Muscle of back (tissue), 11 donors: Measurements from ENCODE around the gene ATL1. TPM values are rescaled to one million over a fixed set of nuclear protein-coding genes. Genes with fewer than 3 reads are reported as not detected.
"Not testable (repeated sequence)": the region's sequence is repeated elsewhere in the genome, so short reads cannot be mapped to it uniquely, and the experiment has no call there.

Experiments used
- DNase-seq, 3 donors: peaks; one replicate each; pipeline versions ENCODE4 v3.0.0 to v3.0.0-alpha.2; 2013
- polyA plus RNA-seq, 10 donors: library from polyadenylated mRNA; unstranded; fragments of 120-200 nt; gene quantifications; one replicate each; pipeline ENCODE4 v1.2.1, GENCODE V29; 2013; ENCODE audit not compliant: insufficient read length in 10 of 10

The ATL1 gene
- polyA plus RNA-seq, 10 donors: 6.1 to 11.0 (median 7.8) TPM

DNA sequence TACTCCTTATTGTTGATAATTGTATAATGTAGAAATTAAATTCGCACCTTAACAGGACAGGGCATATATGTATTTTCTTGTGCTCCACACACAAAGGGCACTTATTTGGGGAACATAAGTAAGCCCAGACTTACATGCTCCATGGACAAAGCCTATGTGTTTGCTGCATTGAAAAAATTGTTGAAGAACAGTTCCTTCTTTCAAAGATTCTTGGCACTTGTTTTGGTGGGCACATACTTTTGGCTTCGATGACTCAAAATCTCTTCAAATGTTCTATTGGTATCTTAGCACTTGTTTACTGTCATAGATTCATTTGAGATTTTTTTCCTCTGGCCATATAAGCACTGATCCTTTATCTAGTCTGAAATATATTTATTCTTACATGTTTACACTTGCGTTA is 26.1 kb upstream of the ATL1 start:
- peak in 1 of 3 donors; percentile 26 for DNase-seq

DNA sequence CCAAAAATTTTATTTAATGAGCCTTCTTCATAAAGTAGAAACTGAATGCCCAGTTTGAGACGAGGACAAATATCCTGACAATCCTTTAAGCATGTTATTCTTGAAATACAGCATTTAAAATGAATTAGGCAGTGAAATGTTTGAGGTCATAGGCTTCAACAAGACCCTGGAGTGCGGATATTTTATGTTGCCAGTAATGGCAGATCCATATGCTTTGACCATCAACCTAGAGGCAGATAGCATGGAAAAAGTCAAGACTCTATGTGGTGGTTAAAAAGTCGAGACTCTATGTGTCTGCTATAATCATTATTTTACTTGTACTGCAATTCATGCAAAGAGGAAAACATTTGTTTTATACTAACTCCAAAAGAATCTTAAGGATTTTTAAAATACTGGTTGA is 25.5 kb upstream of the ATL1 start:
- DNase-seq: peak in 2 of 3 donors; percentile 35 to 50

DNA sequence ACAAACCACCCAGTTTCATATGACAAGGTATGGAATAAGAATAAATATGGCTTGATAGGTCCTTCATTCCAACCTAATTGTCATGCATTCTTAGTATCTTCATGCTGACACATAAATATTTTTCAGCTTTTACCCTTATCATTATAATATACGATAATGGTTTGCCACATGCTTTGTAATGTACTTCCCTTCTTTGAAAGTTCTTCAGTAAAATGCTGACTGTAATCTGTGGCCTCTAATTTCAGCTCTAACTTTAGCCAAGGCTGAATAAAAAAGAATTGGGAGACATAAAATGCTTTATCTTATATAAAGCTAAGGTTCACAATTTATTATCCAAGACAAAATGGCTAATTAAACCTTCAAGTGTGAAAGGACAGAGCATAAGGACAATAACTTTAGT is 24.9 kb upstream of the ATL1 start:
- no peak for DNase-seq

DNA sequence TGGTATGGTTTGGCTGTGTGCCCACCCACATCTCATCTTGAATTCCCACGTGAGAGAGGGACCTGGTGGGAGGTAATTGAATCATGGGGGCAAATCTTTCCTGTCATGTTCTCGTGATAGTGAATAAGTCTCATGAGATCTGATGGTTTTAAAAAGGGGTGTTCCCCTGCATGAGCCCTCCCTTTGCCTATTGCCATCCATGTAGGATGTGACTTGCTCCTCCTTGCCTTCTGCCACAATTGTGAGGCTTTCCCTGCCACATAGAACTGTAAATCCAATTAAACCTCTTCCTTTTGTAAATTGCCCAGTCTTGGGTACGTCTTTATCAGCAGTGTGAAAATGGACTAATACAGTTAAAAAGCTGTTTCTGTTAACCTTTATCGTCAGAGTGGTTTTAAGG is 21.9 kb upstream of the ATL1 start:
- not testable (repeated sequence) for DNase-seq

DNA sequence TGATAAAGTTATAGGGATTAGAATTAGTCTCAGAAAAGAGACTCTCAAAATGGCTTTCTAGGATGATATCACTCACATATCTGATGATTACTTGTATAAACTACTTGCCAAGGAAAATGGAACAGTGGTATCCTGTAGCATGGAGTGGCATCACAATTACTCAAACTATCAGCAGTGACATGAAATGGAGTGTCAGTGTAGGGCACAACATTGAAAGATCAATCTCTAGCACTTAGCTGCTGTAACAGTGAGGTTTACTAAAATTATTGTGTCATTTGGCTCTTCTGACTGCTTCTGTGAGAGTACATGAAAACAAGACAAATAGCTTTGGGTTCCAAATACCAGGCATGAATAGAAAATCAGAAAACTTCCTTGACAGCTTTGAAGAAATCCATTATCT is 20.9 kb upstream of the ATL1 start:
- DNase-seq: no peak

DNA sequence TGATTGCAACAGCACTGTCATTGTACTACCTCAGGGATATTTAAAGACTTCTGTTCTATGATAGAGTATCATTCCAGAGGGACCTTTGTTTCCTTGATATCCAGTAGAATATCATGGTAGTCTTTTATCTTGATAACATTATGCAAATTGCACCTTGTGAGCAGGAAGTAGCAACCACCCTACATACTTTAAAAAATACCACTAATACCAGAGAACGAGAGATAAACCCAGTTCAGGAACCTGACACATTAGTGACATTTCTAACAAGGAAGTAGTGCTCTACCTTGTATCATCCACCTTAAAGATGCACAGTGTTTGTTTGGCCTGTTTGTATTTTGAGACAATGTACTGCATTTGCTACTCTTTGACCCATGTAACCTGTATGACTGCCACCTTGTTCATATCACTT is 18.8 kb upstream of the ATL1 start:
- no peak for DNase-seq

DNA sequence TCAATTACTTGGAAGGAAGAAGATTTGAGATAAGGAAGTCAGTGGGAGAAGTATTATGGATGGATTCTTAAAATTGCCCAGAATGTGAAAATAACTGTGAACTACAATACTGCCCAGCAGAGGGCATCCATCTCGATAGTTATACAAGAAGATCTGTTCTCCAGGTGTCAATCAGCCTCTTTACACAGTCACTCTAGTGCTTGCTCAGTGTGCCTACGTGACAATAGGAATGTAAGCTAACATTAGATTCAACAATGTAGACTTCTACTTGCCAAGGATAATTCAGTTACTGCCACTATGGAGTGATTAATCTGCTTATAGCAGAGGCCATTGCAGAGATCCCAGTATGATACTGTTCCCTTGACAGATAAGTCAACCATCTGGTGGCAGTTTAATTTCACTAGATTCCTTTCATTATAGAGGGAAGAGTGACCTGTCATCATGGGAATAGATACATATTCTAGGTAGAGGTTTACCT is 17.0 kb upstream of the ATL1 start:
- peak in 1 of 3 donors; percentile 64 for DNase-seq

DNA sequence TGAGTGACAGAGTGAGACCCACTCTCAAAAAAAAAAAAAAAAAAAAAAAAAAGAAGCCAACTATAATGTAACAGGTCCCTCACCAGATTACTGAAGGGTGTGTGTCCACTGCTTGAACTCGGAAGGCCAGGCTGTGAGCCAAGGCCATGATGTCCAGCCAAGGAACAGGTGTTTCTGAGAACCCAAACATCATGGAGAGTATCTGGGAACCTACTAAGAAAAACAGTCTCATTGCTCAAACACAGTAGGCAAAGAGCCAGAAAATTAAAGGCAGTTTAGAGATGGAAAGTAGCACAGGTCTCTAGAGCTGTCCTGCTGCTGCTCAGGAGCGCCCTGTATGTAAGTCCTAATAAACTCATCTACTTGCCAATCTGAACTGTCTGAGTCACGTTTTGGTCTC is 15.0 kb upstream of the ATL1 start:
- DNase-seq: peak in 1 of 3 donors; percentile 19

DNA sequence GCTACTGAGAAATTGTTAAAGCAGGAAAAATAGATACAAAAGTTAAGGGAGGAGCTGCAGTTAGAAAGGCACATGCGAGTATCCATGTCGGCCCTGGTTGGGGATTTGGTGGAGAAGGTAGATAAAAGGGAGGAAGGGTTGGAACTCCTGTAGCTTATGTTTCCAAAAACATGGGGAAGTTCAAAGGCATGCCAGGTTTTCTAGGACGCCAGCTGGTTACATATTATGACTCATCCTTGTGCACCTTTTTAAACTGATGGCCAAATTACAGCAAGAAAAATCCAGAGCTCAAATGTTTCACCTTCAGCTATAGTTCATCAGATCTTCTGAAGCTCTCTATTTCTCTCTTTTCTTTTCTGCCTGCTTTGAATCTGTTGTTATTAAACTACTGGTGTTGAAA is 14.3 kb upstream of the ATL1 start:
- DNase-seq: no peak

DNA sequence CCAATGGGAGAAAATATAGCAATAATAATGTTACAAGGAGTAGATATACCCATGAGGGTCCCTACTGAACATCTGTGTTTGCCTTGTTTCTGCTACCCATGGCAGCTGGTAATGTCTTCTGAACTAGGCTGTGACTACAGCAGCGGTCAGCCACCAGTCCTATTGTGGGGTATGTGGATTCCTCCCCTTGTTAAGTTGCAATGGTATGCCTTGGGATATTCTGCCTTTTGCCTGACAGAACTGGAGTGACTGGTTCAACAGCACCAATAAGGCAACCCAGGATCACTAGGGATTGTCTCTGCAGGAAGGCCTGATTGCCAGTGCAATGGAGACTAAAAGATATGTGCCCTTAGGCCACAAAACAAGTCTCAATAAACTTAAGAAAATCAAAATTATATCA is 9.7 kb upstream of the ATL1 start:
- no peak for DNase-seq

DNA sequence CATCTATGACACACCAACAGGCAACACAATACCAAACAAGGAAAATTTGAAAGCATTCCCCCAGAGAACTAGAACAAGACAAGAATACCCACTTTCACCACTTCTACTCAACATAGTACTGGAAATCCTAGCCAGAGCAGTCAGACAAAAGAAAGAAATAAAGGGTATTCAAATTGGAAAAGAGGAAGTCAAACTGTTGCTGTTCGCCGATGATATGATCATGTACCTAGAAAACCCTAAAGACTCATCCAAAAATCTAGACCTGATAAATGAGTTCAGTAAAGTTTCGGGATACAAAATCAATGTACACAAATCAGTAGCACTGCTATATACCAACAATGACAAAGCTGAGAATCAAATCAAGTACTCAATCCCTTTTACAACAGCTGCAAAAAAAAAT is 8.1 kb upstream of the ATL1 start:
- DNase-seq: no peak

DNA sequence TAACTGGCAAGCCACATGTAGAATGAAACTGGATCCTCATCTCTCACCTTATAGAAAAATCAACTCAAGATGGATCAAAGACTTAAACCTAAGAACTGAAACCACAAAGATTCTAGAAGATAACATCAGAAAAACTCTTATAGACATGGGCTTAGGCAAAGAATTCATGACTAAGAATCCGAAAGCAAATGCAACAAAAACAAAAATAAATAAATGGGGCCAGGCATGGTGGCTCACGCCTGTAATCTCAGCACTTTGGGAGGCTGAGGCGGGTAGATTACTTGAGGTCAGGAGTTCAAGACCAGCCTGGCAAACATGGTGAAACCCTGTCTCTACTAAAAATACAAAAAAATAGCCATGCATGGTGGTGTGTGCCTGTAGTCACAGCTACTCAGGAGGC is 7.1 kb upstream of the ATL1 start:
- DNase-seq: not testable (repeated sequence)

DNA sequence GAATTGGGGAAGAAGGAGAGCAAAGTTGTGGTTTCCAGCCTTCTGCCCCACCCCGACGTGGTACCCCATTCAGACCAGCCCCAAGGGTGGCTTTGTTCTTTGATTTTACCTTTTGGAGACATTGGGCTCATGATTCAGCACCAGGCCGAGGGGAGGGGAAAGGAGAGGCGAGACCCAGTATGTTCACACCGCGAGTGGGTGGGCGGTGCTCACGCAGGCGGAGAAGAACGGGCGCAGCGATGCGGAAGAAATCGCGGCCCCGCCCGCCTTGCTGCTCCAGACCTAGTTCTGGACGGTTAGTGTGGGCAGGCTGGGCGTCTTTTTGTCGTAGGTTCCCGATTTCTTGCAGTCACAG is 963 bp downstream of the ATL1 start:
- DNase-seq: peak; percentile 69 to 92 (median 80)

DNA sequence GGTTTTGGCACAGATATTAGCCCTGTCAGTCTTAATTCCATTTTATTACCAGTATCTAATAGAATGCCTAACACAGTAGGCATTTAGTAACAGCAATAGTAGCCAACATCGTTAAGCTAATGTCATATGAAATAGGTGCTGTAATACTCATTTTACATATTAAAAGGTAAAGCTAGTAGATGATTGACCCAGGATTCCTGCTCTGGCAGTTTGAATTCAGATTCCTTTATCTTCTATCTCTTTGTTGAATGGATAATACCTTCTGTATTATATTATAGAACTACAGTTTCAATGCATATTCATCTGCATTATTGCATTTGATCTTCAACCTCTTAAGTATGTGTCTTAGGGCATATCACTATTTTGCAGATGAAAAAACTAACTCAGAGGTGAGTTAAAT is 2.9 kb downstream of the ATL1 start:
- DNase-seq: no peak

DNA sequence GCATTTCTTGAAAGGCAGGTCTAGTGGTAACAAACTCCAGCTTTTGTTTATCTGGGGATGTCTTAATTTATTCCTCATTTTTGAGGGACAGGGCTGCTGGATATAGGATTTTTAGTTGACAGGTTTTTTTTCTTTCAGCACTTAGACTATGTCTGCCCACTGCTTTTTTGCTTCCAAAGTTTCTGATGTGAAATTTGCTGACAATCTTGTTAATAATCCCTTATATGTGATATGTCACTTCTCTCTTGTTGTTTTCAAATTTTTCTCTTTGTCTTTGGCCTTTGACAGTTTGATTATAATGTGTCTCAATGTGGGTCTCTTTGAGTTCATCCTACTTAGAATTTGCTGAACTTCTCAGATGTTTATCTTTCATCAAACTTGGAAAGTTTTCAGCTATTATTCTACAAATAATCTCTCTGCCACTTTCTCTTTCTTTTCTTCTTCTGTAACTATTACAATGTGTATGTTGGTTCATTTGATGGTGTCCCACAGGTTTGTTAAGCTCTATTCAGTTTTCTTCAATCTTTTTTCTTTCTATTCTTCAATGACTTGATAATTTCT is 9.8 kb downstream of the ATL1 start:
- DNase-seq: no peak

DNA sequence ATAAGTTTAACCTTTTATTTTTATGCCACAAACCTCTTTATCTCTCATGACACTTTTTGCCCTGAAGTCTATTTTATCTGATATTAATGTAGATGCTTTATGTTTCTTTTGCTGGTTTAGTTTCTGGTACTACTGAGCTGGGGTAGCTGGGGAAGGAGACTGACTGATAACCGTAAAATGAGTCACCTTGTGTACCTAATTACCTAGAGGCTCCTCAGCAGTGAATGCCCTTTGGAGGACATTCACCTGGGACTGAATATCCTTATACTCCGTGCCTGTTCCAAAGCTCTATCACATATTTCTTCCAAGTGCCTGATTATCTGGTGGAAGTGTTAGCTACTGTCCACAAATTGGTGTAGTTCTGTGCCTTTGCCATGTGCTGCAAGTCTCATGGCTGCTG is 13.9 kb downstream of the ATL1 start:
- DNase-seq: no peak

DNA sequence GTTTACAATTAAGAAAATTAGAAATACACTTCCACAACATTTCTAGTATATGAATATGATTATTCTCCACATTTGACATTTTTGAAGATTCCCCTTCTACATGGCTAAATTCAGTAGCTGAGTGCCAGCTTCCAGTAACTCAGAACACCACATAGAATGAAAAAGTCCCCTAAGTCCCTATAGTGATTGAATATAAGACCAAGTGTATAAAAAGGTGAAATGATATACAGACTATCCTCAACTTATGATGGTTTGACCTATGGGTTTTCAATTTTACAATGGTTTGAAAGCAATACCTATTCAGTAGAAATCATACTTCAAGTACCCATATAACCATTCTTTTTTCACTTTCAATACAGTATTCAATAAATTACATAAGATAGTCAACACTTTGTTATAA is 15.8 kb downstream of the ATL1 start:
- no peak for DNase-seq

DNA sequence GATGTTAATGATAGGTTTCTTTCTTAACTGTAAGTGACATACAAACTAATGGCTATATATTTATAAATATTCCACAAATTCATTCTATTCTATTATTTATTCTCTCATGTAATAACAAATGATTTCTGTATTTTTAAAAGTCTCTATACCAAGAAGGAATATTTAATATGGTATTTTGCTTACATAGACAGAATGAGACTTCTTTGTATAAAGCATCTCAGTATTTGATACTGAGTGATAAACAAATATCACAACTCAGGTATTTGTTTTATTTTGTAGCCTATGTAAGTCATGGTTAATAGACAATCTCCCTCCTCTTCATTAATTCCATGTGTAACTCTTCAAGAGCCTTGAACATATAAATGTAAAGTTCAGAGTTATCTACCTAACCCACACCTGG is 18.0 kb downstream of the ATL1 start:
- DNase-seq: no peak

DNA sequence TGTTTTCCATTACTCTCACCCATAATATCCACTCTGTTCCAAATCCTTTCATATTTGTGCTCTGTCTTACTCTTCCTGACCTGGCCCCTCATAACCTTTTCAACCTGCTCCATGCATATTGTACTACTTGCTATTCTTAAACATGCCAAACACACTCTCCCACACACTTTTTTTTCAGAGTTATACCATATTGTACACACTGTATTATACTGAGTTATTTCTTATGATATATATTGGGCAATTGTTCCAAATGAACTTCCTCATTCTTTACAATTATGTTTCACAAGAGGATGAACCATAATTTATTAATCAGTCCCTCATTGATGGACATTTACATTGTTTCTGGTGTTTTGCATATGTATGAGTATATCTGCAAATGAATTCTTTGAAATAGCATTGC is 18.5 kb downstream of the ATL1 start:
- DNase-seq: no peak

DNA sequence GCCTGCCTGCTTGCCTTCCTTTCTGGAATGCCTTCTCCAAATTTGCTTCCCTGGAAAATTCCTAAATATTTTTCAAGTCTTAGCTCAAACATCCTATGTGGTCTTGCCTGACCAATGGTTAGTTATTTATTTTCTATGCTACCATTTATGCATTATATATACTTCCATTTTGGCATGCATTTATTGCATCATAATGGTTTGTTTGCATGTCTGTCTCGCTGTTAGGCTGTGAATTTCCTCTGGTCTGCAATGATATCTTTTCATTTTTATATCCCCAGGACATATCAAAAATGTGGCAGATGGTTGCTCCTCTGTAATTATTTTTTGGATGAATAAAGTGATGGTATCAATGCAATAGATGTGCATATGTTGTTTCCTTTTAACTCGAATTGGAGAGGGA is 30.5 kb downstream of the ATL1 start:
- DNase-seq: no peak

DNA sequence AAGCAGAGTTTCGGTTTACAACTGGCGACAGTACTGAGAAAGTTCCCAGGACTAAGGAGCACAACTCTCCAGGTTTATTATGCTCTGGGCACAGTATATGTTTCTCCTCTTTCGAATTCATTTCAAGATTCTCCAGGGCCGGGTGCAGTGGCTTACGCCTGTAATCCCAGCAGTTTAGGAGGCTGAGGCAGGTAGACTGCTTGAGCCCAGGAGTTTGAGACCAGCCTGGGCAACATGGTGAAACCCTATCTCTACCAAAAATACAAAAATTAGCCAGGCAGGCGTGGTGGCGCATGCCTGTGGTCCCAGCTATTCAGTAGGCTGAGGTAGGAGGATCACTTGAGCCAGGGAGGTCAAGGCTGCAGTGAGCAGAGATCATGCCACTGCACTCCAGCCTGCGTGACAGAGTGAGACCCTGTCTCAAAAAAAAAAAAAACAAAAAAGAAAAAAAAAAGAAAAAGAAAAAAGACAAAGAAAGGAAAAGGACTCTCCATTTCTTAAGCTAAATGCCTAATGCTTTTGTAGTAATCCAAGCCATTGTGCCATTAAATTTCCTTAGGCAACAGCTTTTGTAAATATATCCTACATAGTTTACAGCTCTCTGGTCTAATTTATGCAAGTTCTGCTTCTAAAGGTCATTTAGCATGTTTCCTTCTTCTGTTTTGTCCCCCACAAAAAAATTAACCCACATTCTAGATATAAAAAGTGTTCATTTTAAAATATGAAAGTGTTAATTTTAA is 34.8 kb downstream of the ATL1 start:
- DNase-seq: no peak

DNA sequence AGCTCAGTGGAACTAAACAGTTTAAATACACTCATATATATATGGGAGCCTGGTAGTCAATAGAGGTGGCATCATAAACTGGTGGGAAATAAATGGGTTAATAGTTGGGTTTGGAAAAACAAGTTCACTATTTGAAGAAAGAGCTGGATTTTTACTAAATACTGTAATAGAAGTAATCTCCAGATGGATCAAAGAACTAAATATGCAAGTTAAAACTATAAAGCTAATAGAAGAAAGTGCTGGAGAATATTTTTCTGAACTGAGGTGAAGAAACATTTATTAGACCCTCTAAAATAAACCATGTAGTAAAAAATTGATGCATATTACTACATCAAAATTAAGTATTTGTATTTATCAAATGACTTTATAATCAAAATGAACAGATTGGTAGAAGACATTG is 38.8 kb downstream of the ATL1 start:
- DNase-seq: no peak

DNA sequence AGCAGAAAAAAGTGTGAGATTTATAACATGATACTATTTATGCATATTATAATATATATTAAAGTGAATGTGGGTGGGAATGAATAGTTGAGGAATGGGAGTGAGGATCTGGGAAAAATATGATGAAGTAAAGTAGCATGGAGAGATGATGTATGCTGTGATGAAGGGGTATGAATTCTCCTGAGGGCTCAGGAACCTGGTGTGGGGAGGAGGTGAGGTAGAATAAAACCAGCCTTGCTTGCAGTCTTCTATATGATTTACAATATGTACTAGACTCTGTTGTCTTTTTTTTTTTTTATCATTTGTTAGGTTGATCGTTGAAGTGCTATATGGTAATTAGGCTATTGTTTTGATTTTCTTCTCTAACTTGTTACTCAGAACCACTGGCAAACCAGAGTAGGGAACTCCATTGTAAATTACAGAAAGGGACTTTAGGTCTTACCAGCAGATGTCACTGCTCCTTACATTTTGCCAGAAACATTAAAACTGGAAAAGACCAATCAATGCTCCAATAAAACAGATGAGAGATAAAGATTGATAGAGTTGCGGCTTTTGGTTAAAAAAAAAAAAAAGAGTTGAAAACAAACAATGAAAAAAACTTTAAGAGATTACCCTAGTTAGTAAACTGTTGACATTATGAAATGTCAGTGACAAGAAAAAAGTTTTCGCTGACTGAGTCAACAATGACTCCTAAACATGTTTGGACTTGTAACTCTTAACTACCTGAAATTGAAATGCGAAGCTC is 39.9 kb downstream of the ATL1 start:
- peak; percentile 39 to 66 (median 41) for DNase-seq
